ENCODE data around the gene KIF25.
"Not testable (repeated sequence)": the region's sequence is repeated elsewhere in the genome, so short reads cannot be mapped to it uniquely, and the experiment has no call there.

Gene KIF25

GRCh38 chr6:167975458-167975857 is 22.0 kb upstream of the KIF25 start:
- no peak for DNase-seq (ENCODE audit: low read depth in 3 of 3)

- DNase-seq (ENCODE audit: low read depth in 3 of 3): not testable (repeated sequence)
Observed at GRCh38 chr6:167976116-167976657, 21.3 kb upstream of the KIF25 start.

DNA sequence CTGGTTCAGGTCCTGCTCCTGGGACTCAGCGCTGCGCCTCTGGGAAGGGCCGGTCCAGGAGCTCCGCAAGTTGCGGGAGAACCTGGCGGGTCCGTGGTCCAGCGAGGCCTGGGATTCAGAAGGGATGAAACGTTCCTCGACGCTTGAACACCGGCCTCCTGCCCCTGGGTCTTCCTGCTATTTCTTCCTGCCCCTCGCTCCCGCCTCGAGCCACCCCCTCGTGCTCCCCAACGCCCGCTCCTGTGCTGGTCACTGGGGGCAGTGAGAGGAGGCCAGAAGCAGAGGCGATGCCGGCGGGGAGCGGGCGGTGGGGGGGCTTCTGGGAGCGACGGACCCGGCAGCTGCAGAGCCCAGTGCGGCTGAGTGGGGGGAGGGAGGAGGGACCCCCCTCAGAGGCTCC is 20.8 kb upstream of the KIF25 start:
- no peak for DNase-seq (ENCODE audit: low read depth in 3 of 3)

- no peak for DNase-seq (ENCODE audit: low read depth in 3 of 3)
Observed at GRCh38 chr6:167977717-167978467, 19.6 kb upstream of the KIF25 start.

GRCh38 chr6:167978607-167979006 is 18.9 kb upstream of the KIF25 start:
- DNase-seq (ENCODE audit: low read depth in 3 of 3): no peak

GRCh38 chr6:167979436-167980139 is 17.9 kb upstream of the KIF25 start:
- DNase-seq (ENCODE audit: low read depth in 3 of 3): no peak

GRCh38 chr6:167980911-167981580 is 16.4 kb upstream of the KIF25 start:
- DNase-seq (ENCODE audit: low read depth in 3 of 3): no peak

DNA sequence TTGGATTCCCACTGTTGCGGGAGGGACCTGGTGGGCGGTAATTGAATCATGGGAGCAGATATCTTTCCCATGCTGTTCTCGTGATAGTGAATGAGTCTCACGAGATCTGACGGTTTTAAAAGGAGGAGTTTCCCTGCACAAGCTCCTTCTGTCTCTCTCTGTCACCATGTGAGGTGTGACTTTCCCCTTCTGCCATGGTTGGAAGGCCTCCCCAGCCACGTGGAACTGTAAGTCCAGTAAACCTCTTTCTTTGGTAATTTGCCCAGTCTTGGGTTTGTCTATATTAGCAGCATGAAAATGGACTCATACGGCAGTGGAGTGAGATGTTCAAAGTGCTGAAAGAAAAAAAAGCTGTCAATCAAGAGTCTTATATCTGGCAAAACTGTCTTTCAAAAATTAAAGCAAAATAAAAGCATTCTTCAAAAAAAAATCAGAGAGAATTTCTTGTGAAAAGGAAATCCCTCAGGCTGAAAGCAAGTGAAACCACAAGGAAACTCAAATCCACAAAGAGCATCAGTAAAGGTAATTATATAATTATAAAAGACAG is 15.5 kb upstream of the KIF25 start:
- DNase-seq (ENCODE audit: low read depth in 3 of 3): no peak

- DNase-seq (ENCODE audit: low read depth in 3 of 3): no peak
Observed at GRCh38 chr6:167984144-167984719, 13.2 kb upstream of the KIF25 start.

DNA sequence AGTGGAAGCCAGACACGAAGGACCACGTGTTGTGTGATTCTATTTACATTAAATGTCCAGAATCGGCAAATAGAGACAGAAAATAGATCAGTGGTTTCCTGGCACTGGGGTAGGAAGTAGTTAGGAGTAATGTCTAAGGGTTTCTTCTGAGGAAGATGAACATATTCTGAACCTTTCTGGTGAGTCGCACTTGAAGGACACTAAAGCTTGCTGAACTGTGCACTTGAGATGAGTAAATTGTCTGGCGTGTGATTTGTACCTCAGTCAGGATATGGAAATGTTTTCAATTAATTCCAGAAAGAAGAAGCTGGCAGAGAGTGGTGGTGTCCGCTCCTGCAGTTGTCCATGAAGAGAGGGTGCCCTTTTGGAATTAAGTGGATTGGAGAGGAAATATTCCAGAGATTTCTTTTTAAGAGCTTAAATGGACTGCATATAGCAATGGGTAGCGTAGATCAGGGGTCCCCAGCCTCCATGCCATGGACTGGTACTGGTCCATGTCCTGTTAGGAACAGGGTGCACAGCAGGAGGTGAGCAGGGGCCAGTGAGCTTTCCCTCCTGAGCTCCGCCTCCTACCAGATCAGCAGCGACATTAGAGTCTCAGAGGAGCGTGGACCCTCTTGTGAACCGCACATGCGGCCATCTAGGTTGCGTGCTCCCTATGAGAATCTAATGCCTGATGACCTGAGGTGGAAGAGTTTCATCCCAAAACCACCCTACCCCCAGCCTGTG is 12.4 kb upstream of the KIF25 start:
- DNase-seq (ENCODE audit: low read depth in 3 of 3): no peak

DNA sequence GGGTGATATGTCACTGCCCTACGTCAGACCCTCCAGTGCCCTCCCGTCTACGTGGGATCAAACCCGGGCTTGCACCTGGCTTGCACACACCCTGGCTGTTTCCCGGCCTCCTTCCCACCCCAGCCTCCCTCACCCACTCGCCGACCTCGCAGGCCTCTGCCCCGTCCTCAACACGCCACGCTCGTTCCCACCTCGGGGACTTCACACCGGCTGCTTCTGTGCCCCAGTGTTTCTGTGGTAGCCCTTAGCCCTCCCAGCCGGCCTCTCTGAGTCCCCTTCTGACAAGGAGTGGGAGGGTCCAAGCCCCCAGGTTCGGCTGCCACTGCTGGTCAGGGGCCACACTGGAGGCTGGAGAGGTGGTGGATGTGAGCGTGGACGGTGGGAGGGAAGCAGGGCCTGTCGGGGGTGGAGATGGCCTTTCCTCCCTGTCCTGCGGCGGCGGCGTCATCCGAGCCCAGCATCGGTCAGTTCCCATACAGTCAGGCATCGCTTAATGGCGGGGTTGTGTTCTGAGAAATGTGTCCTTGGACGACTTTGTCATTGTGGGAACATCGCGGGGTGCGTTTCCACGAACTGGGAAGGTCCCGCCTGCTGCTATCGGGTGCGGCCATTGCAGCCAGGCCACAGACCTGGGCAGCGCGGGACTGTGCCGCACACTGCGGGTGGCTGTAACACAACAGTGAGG is 11.4 kb upstream of the KIF25 start:
- no peak for DNase-seq (ENCODE audit: low read depth in 3 of 3)

GRCh38 chr6:167987396-167988153 is 9.9 kb upstream of the KIF25 start:
- no peak for DNase-seq (ENCODE audit: low read depth in 3 of 3)

GRCh38 chr6:167988154-167988495 is 9.3 kb upstream of the KIF25 start:
- no peak for DNase-seq (ENCODE audit: low read depth in 3 of 3)

DNA sequence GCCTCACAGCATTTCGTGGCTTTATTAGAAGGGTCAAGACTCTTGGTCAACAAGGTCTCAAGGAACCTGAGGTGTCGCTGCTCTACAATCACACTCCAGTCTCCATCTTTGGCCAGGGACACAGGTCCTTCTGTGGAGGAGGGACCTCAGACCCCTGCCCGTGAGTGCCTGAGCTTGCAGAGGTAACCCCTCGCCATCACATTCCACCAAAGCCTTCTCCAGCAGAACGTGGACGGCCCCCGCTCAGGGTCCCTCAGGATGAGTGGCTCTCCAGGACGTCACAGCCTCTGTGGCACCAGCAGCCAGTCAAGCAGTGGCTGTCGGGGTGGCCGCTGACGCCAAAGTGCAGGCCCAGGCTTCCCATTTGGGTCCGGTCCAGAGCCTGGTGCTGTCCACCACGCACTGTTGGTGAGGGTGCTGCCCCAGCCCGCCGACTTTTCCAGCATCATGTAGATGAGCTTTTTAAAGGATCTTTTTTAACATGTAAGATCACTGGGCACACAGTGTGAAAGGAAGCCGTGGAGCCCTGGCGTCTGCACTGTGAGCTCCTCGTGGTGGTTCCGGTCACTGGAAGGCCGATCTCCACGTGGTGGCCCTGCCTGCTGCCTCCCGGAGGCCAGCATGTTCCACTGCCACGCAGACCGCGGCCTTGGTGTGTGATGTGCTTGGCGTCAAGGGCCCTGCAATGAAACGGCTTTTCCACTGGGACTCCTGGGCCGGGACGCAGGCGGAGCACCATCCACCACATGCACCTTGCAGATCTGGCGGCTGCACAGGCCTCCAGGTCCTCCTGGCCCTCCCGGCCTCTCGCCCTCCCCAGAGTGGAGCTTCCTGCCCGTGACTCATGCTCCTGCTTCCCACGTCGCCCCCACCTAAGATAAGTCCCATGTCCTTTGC is 8.3 kb upstream of the KIF25 start:
- DNase-seq (ENCODE audit: low read depth in 3 of 3): no peak

GRCh38 chr6:167990016-167990945 is 7.2 kb upstream of the KIF25 start:
- no peak for DNase-seq (ENCODE audit: low read depth in 3 of 3)

DNA sequence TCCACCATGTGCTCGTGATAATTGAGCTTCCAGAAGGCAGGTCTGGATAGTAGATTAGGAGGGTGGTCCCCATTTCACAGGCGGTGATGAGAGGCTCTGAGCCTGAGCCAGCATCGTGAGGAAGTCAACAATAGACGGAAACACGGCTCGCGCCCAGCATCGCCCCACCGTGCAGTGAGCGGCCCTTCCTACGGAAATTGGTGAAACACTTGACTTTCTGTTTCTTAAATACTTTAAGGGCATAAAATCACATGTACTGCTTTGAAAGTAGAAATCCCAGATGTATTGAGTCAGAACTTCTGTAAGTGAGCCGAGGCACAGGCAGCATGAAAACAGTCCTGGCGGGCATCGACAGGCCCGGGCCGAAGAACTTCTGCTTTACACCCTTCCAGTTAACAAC is 4.3 kb upstream of the KIF25 start:
- DNase-seq (ENCODE audit: low read depth in 3 of 3): no peak

DNA sequence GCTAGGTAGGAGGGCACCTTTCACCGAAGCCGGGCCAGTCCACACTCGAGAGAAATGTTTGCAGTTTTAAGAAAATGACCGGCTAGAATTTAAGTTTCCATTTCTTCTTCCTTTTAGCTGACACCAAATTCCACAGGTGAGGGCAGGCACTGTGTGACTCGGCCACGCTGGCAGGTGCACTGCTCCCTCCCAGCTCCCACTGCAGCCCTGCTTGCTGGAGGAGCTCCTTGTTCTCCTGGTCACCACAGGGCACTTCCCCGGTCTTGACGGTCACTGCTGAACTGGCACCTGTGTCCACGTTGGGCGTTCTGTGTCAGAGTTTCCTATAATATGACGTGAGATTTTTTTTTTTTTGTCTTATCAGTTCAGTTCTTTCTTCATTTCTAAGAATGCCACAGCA is 3.6 kb upstream of the KIF25 start:
- DNase-seq (ENCODE audit: low read depth in 3 of 3): no peak

DNA sequence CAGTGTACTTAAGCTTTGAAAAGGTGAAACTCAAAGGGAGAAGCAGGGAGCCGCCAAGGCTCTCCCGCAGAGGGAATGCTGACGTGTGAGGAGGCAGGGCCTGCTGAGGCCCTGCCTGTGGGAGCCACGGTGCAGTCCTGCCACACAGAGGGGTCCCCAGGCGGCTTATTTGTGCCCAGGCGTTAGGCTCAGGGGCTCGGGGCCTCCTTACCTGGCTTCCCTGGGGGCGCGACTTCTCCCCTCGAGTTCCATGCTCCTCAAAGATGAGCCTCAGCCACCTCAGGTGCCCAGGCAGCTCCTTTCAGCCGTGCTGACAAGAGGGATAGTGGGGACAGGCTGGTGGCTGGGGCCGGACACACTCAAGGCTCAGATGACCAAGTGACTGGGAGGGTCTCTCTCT is 2.2 kb upstream of the KIF25 start:
- no peak for DNase-seq (ENCODE audit: low read depth in 3 of 3)

All from stimulated activated CD4-positive, alpha-beta T cell treated with anti-CD3 and anti-CD28 coated beads, TNF-alpha, amount 100 ng/mL, for 4 hours (primary cell).